Large intestine (tissue), 3 donors: Measurements from ENCODE around the gene DTNBP1. TPM values are rescaled to one million over a fixed set of nuclear protein-coding genes. Genes with fewer than 3 reads are reported as not detected.
"Not testable (repeated sequence)": the region's sequence is repeated elsewhere in the genome, so short reads cannot be mapped to it uniquely, and the experiment has no call there.

Source experiments
- DNase-seq, 2 donors: peaks; one replicate each; pipeline versions ENCODE4 v3.0.0 to v3.0.0-alpha.2; 2013
- H3K27ac ChIP-seq: one replicate; pipeline ENCODE4 v1.5.1; 2013; ENCODE audit warnings: low read length
- H3K27me3 ChIP-seq: 2 replicates; pipeline ENCODE4 v1.6.1; 2013; ENCODE audit warnings: low read length; ENCODE audit not compliant: control insufficient read depth, insufficient read depth
- H3K36me3 ChIP-seq: 2 replicates; pipeline ENCODE4 v1.6.1; 2013; ENCODE audit warnings: low read length; ENCODE audit not compliant: control insufficient read depth, insufficient read depth
- H3K4me1 ChIP-seq: one replicate; pipeline ENCODE4 v1.6.1; 2013; ENCODE audit warnings: low read length; ENCODE audit not compliant: control insufficient read depth, insufficient read depth
- H3K4me3 ChIP-seq: one replicate; pipeline ENCODE4 v1.5.1; 2013; ENCODE audit warnings: low read length
- H3K9me3 ChIP-seq: one replicate; pipeline ENCODE4 v1.6.1; 2013; ENCODE audit warnings: mild to moderate bottlenecking, low read depth, low read length, moderate library complexity; ENCODE audit not compliant: control insufficient read depth
- WGBS: methylation state at CpG from one replicate; pipeline ENCODE4 v1.1.5; 2013; ENCODE audit warnings: low lambda C conversion rate; ENCODE audit not compliant: insufficient coverage; 5-methylcytosine and 5-hydroxymethylcytosine counted together
- polyA plus RNA-seq: library from polyadenylated mRNA; unstranded; fragments of 120-200 nt; gene quantifications from one replicate; pipeline ENCODE4 v1.2.1, GENCODE V29; 2013

The DTNBP1 gene
- polyA plus RNA-seq, 1 donor: 20.9 TPM

- H3K36me3 ChIP-seq: no peaks in the 10 kb centered on the region
- peaks cover 7% of the 10 kb centered on the region for H3K27me3 ChIP-seq
- whole genome bisulfite sequencing: no CpG with 5 or more reads among the region's 1 CpG
- no peaks in the 10 kb centered on the region for H3K9me3 ChIP-seq
- DNase-seq: no peak
- H3K4me1 ChIP-seq: peaks cover 6% of the 10 kb centered on the region
- no peak overlapping the region for H3K27ac ChIP-seq
- H3K4me3 ChIP-seq: no peak overlapping the region
These were observed 9.5 kb upstream of the DTNBP1 start for GRCh38 chr6:15672291-15672690.

- no peak overlapping the region for H3K4me3 ChIP-seq
- no peak for DNase-seq
- WGBS: no CpG with 5 or more reads among the region's 2 CpGs
- H3K9me3 ChIP-seq: no peaks in the 10 kb centered on the region
- no peaks in the 10 kb centered on the region for H3K4me1 ChIP-seq
- no peaks in the 10 kb centered on the region for H3K36me3 ChIP-seq
- no peak overlapping the region for H3K27ac ChIP-seq
- peaks cover 7% of the 10 kb centered on the region for H3K27me3 ChIP-seq
These were observed 6.1 kb upstream of the DTNBP1 start for GRCh38 chr6:15668918-15669317.

- H3K27ac ChIP-seq, DNase-seq, H3K4me3 ChIP-seq, H3K36me3 ChIP-seq, H3K9me3 ChIP-seq, H3K4me1 ChIP-seq, H3K27me3 ChIP-seq: not testable (repeated sequence)
- no CpG with 5 or more reads among the region's 4 CpGs for WGBS
These were observed 4.1 kb upstream of the DTNBP1 start for GRCh38 chr6:15666896-15667295.

- Histone ChIP-seq H3K36me3 (no peaks in the 10 kb centered on the region), H3K4me1 (no peaks in the 10 kb centered on the region), H3K27me3 (peaks cover 2% of the 10 kb centered on the region), H3K27ac (no peak overlapping the region), H3K9me3 (no peaks in the 10 kb centered on the region), H3K4me3 (no peak overlapping the region)
- DNase-seq: no peak
These were observed 2.4 kb upstream of the DTNBP1 start for GRCh38 chr6:15665237-15665636.

- peaks cover 3% of the 10 kb centered on the region for H3K36me3 ChIP-seq
- H3K4me3 ChIP-seq: peak overlapping the region; percentile 85
- WGBS: 85% methylated on average over 5 of the region's 18 CpGs
- no peaks in the 10 kb centered on the region for H3K9me3 ChIP-seq
- no peak overlapping the region for H3K27ac ChIP-seq
- DNase-seq: no peak
- H3K27me3 ChIP-seq: no peaks in the 10 kb centered on the region
- H3K4me1 ChIP-seq: no peaks in the 10 kb centered on the region
These were observed 473 bp upstream of the DTNBP1 start for GRCh38 chr6:15663130-15663871.

GRCh38 chr6:15661853-15662325 lies 939 bp downstream of the DTNBP1 start:
- Histone ChIP-seq H3K4me3 (peak overlapping the region; percentile 85), H3K27ac (peak overlapping the region; percentile 88), H3K4me1 (no peaks in the 10 kb centered on the region), H3K27me3 (no peaks in the 10 kb centered on the region), H3K36me3 (peaks cover 3% of the 10 kb centered on the region), H3K9me3 (no peaks in the 10 kb centered on the region)
- no peak for DNase-seq
- WGBS: no CpG with 5 or more reads among the region's 26 CpGs

- no peaks in the 10 kb centered on the region for H3K4me1 ChIP-seq
- 61% methylated on average over 2 of the region's 7 CpGs for WGBS
- DNase-seq: no peak
These were observed 3.6 kb downstream of the DTNBP1 start for GRCh38 chr6:15659181-15659580.

GRCh38 chr6:15658181-15658744 lies 4.6 kb downstream of the DTNBP1 start:
- Histone ChIP-seq H3K4me3 (no peak overlapping the region), H3K9me3 (no peaks in the 10 kb centered on the region), H3K4me1 (no peaks in the 10 kb centered on the region), H3K27ac (no peak overlapping the region), H3K36me3 (peaks cover 3% of the 10 kb centered on the region), H3K27me3 (no peaks in the 10 kb centered on the region)
- WGBS: no CpG with 5 or more reads among the region's 6 CpGs
- no peak for DNase-seq

More at GRCh38 chr6:15659181-15659580, 3.6 kb downstream of the DTNBP1 start:
- Histone ChIP-seq H3K27ac (no peak overlapping the region), H3K27me3 (no peaks in the 10 kb centered on the region), H3K36me3 (peaks cover 3% of the 10 kb centered on the region), H3K9me3 (no peaks in the 10 kb centered on the region), H3K4me3 (no peak overlapping the region)

- no peak overlapping the region for H3K27ac ChIP-seq
- H3K4me1 ChIP-seq: no peaks in the 10 kb centered on the region
- no peaks in the 10 kb centered on the region for H3K9me3 ChIP-seq
- no CpG with 5 or more reads among the region's 2 CpGs for WGBS
- H3K36me3 ChIP-seq: peaks cover 3% of the 10 kb centered on the region
- no peak for DNase-seq
- H3K27me3 ChIP-seq: no peaks in the 10 kb centered on the region
- no peak overlapping the region for H3K4me3 ChIP-seq
These were observed 5.5 kb downstream of the DTNBP1 start for GRCh38 chr6:15657290-15657689.

GRCh38 chr6:15656145-15656544 lies 6.7 kb downstream of the DTNBP1 start:
- H3K27me3 ChIP-seq: no peaks in the 10 kb centered on the region
- no peaks in the 10 kb centered on the region for H3K9me3 ChIP-seq
- H3K27ac ChIP-seq: no peak overlapping the region
- WGBS: no CpG with 5 or more reads among the region's 3 CpGs
- H3K4me3 ChIP-seq: no peak overlapping the region
- DNase-seq: no peak
- no peaks in the 10 kb centered on the region for H3K4me1 ChIP-seq
- peaks cover 3% of the 10 kb centered on the region for H3K36me3 ChIP-seq

- WGBS: 60% methylated on average over 1 of the region's 4 CpGs
- Histone ChIP-seq H3K36me3 (peaks cover 6% of the 10 kb centered on the region), H3K4me3 (no peak overlapping the region), H3K9me3 (no peaks in the 10 kb centered on the region), H3K4me1 (no peaks in the 10 kb centered on the region), H3K27me3 (no peaks in the 10 kb centered on the region), H3K27ac (no peak overlapping the region)
- DNase-seq: no peak
These were observed 8.6 kb downstream of the DTNBP1 start for GRCh38 chr6:15654250-15654649.
